BJ (cell line): ENCODE measurements around the gene YAE1. TPM values are rescaled to one million over a fixed set of nuclear protein-coding genes. Genes with fewer than 3 reads are reported as not detected.

ENCODE experiments used
- CTCF ChIA-PET: fragments of 350-600 bp; formaldehyde crosslinking; extraction: SDS; loops from one replicate; lab custom pipeline; 2021; ENCODE audit warnings: antibody characterized with exemption, inconsistent platforms; lab: Yijun Ruan, JAX
- POLR2A ChIA-PET: fragments of 300-600 bp; sonication (Branson Sonifier 250); formaldehyde crosslinking; extraction: SDS; loops from one replicate; lab custom pipeline; 2021; ENCODE audit warnings: antibody characterized with exemption; lab: Charles Lee
- DNase-seq: peaks from one replicate; pipeline ENCODE4 v3.0.0-alpha.2; 2011; ENCODE audit warnings: low read depth
- H3K27me3 ChIP-seq: 2 replicates; pipeline ENCODE4 v1.6.0; 2011; ENCODE audit warnings: low read length; ENCODE audit not compliant: control insufficient read depth, insufficient read depth
- H3K36me3 ChIP-seq: 2 replicates; pipeline ENCODE4 v1.5.1; 2011; ENCODE audit warnings: low read length; ENCODE audit not compliant: control insufficient read depth, insufficient read depth
- H3K4me3 ChIP-seq: 2 replicates; pipeline ENCODE4 v1.5.1; 2011; ENCODE audit warnings: low read depth, mild to moderate bottlenecking, control low read depth, low read length
- polyA plus RNA-seq: library from polyadenylated mRNA; depleted of rRNA; stranded (reverse); fragments of >200 nt; gene quantifications from 2 replicates; pipeline ENCODE4 v1.2.3, GENCODE V29; 2011
- TF ChIP-seq, protein P1 (sequence below): IDR thresholded peaks from 2 replicates; pipeline ENCODE4 v1.5.1; 2011; ENCODE audit warnings: low read depth, mild to moderate bottlenecking, control low read depth, inconsistent platforms, low read length, moderate library complexity; ENCODE audit not compliant: insufficient read depth

Gene YAE1
- polyA plus RNA-seq, 1 experiment = 17.0 TPM

GRCh38 chr7:39550411-39550810 lies 15.8 kb upstream of the YAE1 start:
- POLR2A ChIA-PET = no interaction called here
- H3K4me3 ChIP-seq = no peak overlapping the region
- H3K27me3 ChIP-seq = 0 out of 2 replicates have a peak, but pooled peaks cover 1% of the 10 kb centered on the region
- TF ChIP-seq, protein P1, sequence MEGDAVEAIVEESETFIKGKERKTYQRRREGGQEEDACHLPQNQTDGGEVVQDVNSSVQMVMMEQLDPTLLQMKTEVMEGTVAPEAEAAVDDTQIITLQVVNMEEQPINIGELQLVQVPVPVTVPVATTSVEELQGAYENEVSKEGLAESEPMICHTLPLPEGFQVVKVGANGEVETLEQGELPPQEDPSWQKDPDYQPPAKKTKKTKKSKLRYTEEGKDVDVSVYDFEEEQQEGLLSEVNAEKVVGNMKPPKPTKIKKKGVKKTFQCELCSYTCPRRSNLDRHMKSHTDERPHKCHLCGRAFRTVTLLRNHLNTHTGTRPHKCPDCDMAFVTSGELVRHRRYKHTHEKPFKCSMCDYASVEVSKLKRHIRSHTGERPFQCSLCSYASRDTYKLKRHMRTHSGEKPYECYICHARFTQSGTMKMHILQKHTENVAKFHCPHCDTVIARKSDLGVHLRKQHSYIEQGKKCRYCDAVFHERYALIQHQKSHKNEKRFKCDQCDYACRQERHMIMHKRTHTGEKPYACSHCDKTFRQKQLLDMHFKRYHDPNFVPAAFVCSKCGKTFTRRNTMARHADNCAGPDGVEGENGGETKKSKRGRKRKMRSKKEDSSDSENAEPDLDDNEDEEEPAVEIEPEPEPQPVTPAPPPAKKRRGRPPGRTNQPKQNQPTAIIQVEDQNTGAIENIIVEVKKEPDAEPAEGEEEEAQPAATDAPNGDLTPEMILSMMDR = no peak
- no peaks in the 10 kb centered on the region for H3K36me3 ChIP-seq
- CTCF ChIA-PET = no interaction called here
- no peak for DNase-seq

GRCh38 chr7:39553436-39553835 lies 12.8 kb upstream of the YAE1 start:
- DNase-seq = no peak
- CTCF ChIA-PET = no interaction called here
- TF ChIP-seq, protein P1 = no peak
- H3K4me3 ChIP-seq = no peak overlapping the region
- POLR2A ChIA-PET = no interaction called here
- H3K27me3 ChIP-seq = 0 out of 2 replicates have a peak, but pooled peaks cover 1% of the 10 kb centered on the region
- H3K36me3 ChIP-seq = no peaks in the 10 kb centered on the region

- H3K4me3 ChIP-seq = no peak overlapping the region
- peak; percentile 47 for DNase-seq
- H3K27me3 ChIP-seq = 0 out of 2 replicates have a peak, but pooled peaks cover 1% of the 10 kb centered on the region
- ChIA-PET CTCF (interaction anchor here (1.2 kb wide), 1 partner anchor 24 kb away, joined by 3 read pairs; no protein-coding TSS in a partner anchor), POLR2A (no interaction called here)
- TF ChIP-seq, protein P1 = no peak
- H3K36me3 ChIP-seq = no peaks in the 10 kb centered on the region
Observed at GRCh38 chr7:39554583-39555165, 11.5 kb upstream of the YAE1 start.

DNA sequence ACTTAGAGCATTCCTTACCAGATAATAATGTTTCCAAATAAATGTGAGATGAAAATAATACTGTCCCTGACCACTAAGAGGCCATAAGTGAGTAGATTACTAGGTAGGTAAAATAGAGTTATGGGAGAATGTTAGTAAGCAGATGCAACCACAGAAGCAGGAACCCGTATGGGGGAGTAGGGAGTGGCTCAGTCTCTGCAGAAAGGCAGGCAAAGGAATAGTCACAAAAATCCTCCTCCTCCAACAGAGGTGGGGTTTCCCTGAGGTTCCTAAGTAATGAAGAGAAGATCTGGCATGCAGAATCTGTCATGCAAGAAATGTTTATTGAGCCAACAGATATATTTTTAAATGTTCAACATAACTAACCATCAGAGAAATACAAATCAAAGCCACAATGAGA lies 9.0 kb upstream of the YAE1 start:
- Histone ChIP-seq H3K4me3 (no peak overlapping the region), H3K36me3 (no peaks in the 10 kb centered on the region), H3K27me3 (no peaks in the 10 kb centered on the region)
- CTCF ChIA-PET = no interaction called here
- TF ChIP-seq, protein P1 = no peak
- no peak for DNase-seq
- POLR2A ChIA-PET = no interaction called here

DNA sequence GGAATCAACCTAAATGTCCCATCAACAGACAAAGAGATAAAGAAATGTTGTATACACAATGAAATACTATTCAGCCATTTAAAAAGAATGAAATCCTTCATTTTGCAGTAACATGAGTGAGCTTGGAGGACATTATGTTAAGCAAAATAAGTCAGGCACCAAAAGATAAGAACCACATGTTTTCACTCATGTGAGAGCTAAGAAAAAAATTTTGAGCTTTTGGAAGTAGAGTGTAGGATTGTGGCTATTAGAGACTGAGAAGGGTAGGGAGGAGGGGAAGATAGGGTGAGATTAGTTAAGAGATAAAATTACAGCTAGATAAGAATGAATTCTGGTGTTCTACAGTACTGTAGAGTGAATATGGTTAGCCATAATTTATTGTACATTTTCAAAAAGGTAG lies 8.3 kb upstream of the YAE1 start:
- TF ChIP-seq, protein P1 = no peak
- no peaks in the 10 kb centered on the region for H3K27me3 ChIP-seq
- DNase-seq = no peak
- ChIA-PET CTCF (no interaction called here), POLR2A (no interaction called here)
- H3K4me3 ChIP-seq = no peak overlapping the region
- no peaks in the 10 kb centered on the region for H3K36me3 ChIP-seq
